KMS-11 (cell line): ENCODE data around the gene MGAT4A.

Experiments
- H2AFZ ChIP-seq: fragments of 200-600 bp; sonication (generic); 2 replicates; pipeline ENCODE4 v1.6.1; 2016; ENCODE audit warnings: antibody characterized with exemption, mixed run types, low read depth
- H3K27ac ChIP-seq: fragments of 200-600 bp; sonication (generic); 2 replicates; pipeline ENCODE4 v1.6.1; 2016; ENCODE audit warnings: mild to moderate bottlenecking, mixed run types
- H3K27me3 ChIP-seq: fragments of 200-600 bp; sonication (generic); 2 replicates; pipeline ENCODE4 v1.6.1; 2017; ENCODE audit warnings: mild to moderate bottlenecking, low read depth, mixed run types, moderate library complexity; ENCODE audit not compliant: insufficient read depth
- H3K36me3 ChIP-seq: fragments of 200-600 bp; sonication (generic); 2 replicates; pipeline ENCODE4 v1.6.1; 2017; ENCODE audit warnings: mild to moderate bottlenecking, mixed run types; ENCODE audit not compliant: insufficient read depth
- H3K4me1 ChIP-seq: fragments of 200-600 bp; sonication (generic); 2 replicates; pipeline ENCODE4 v1.6.1; 2016; ENCODE audit warnings: mild to moderate bottlenecking, low read depth, mixed run types; ENCODE audit not compliant: poor library complexity, severe bottlenecking
- H3K4me2 ChIP-seq: fragments of 200-600 bp; sonication (generic); 2 replicates; pipeline ENCODE4 v1.7.0; 2016; ENCODE audit warnings: mild to moderate bottlenecking, mixed run types
- H3K4me3 ChIP-seq: fragments of 200-600 bp; sonication (generic); IDR thresholded peaks from 2 replicates; pipeline ENCODE4 v1.6.1; 2017; ENCODE audit warnings: low read depth, low read length, mixed read lengths; ENCODE audit not compliant: insufficient read depth
- H3K79me2 ChIP-seq: fragments of 200-600 bp; sonication (generic); 2 replicates; pipeline ENCODE4 v1.6.1; 2016; ENCODE audit warnings: low read depth, mixed run types; ENCODE audit not compliant: insufficient read depth
- H3K9ac ChIP-seq: fragments of 200-600 bp; sonication (generic); 2 replicates; pipeline ENCODE4 v1.6.1; 2016; ENCODE audit warnings: mild to moderate bottlenecking, mixed run types
- H4K20me1 ChIP-seq: fragments of 200-600 bp; sonication (generic); 2 replicates; pipeline ENCODE4 v1.6.1; 2016; ENCODE audit warnings: mild to moderate bottlenecking, mixed run types; ENCODE audit not compliant: insufficient read depth
- CTCF ChIP-seq: fragments of 200-600 bp; sonication (generic); conservative IDR thresholded peaks from 2 replicates; pipeline ENCODE4 v1.6.1; 2017; ENCODE audit warnings: low read depth, mild to moderate bottlenecking, antibody characterized with exemption, low read length, moderate library complexity, mixed read lengths

The MGAT4A gene

GRCh38 chr2:98608962-98609604, 121.8 kb downstream of the MGAT4A start:
- Histone ChIP-seq H3K79me2 (peaks cover 23% of the 10 kb centered on the region), H3K4me1 (peaks cover 22% of the 10 kb centered on the region)

DNA sequence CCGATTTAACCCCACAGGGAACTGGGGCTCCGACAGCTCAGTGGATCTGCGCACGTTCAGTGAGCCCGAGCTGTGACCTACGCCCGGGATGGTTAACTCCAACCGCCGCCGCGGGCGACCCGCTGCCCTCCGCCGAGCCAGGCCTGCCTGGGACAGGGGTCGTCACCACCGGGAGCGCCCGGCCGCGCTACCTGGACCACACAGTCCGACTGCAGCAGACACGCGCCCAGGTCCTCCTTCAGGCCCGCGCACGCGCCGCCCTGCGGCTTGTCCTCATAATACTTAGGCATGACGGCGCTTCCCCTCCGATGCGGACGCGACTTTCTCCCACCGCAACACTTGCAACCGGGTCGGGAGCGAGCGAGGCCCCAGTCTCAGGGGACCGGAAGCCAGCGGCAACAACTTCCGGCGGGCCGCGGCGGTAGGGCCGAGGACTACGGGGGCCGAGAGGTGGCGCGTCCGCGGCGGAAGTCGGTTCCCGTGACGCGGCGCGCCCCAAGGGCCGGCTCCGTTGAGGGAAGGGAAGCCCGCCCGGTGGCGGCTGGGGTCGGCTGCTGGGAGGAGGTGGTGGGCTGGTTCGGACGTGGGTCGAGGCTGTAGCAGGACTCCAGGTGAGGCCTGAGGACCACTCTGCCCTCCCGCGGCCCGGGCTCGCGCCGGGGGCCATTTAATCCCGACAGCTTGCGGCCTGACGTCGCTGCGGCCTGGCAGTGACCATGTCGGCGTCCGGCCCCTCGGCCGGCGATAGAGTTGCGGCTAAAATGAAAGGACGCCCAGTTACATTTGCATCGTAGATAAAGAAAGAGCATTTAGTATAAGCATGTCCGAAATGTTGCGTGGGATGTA, 122.6 kb downstream of the MGAT4A start, which contains the start of the genes COA5 and UNC50:
Gene COA5 (minus strand): TSS at position 397 of the 846 bp plus-strand sequence. CDS start 107 bp downstream, at position 290.
Gene UNC50 (plus strand): TSS at position 474 of the 846 bp plus-strand sequence. CDS start 1,171 bp downstream, outside the sequence.
- peak within 1 kb of the TSS; percentile 95 for H3K4me2 ChIP-seq
- H3K27ac ChIP-seq, result peak within 1 kb of the TSS; percentile 76
- peak within 1 kb of the TSS; percentile 93 for H3K9ac ChIP-seq
- TF ChIP-seq CTCF, result no peak
- H3K4me1 ChIP-seq, result peaks cover 22% of the 10 kb centered on the region
- no peaks in the 10 kb centered on the region for H4K20me1 ChIP-seq
- no peaks in the 10 kb centered on the region for H3K27me3 ChIP-seq
- peak within 1 kb of the TSS; percentile 98 for H2AFZ ChIP-seq
- H3K4me3 ChIP-seq, result peak within 1 kb of the TSS; percentile 87
- H3K36me3 ChIP-seq, result no peaks in the 10 kb centered on the region
- peaks cover 23% of the 10 kb centered on the region for H3K79me2 ChIP-seq

More at GRCh38 chr2:98608962-98609604, 121.8 kb downstream of the MGAT4A start:
- H3K4me2 ChIP-seq, result peak overlapping the region; percentile 80
- H3K36me3 ChIP-seq, result no peaks in the 10 kb centered on the region
- no peaks in the 10 kb centered on the region for H3K27me3 ChIP-seq
- peak overlapping the region; percentile 93 for H3K9ac ChIP-seq
- TF ChIP-seq CTCF, result no peak
- peak overlapping the region; percentile 76 for H3K27ac ChIP-seq
- H2AFZ ChIP-seq, result peak overlapping the region; percentile 98
- H3K4me3 ChIP-seq, result peak overlapping the region; percentile 87
- no peaks in the 10 kb centered on the region for H4K20me1 ChIP-seq

DNA sequence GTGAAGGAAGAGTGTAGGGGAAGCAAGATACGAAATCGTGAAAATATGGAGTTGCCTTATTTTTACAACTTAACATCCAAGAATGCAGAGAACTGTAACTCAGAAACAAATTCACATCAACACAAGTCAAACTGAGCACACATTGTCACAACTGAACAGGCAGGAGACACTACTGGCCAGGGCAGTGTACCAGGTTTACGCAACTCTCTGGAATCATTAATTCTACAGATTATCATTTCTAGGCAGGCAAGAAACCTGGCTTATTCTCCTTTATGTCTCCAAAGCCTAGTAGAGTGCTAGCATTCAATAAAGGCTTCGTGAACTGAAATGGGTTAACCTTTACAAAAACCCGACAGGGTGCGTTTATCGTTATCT, 123.2 kb downstream of the MGAT4A start:
- Histone ChIP-seq H3K4me2 (peak overlapping the region; percentile 95), H2AFZ (peak overlapping the region; percentile 98), H3K4me3 (no peak overlapping the region), H3K36me3 (no peaks in the 10 kb centered on the region), H3K4me1 (peaks cover 22% of the 10 kb centered on the region), H4K20me1 (no peaks in the 10 kb centered on the region), H3K9ac (peak overlapping the region; percentile 93), H3K79me2 (peaks cover 23% of the 10 kb centered on the region), H3K27me3 (no peaks in the 10 kb centered on the region), H3K27ac (peak overlapping the region; percentile 76)
- TF ChIP-seq CTCF, result no peak

DNA sequence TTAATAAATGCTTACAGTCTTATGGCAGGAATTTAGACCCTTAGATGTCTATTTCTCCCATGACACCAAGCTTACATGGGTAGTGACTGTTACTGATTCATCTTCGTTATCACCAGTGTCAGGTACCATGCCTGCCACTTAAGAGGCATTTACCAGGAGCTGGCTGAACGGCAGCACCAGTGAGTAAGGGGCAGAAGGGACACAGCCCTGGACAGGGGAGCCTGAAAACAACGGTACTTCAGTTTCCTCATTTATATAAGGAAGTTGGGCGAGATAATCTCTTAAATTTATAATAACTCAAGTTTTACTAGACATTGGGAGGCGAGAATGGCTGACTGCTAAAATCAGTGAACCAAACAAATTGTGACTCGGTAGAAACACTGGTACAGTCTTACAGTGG, 123.8 kb downstream of the MGAT4A start:
- no peaks in the 10 kb centered on the region for H3K27me3 ChIP-seq
- peak overlapping the region; percentile 95 for H3K4me2 ChIP-seq
- no peaks in the 10 kb centered on the region for H3K36me3 ChIP-seq
- no peaks in the 10 kb centered on the region for H4K20me1 ChIP-seq
- TF ChIP-seq CTCF, result no peak
- H3K4me3 ChIP-seq, result no peak overlapping the region
- H3K79me2 ChIP-seq, result peaks cover 23% of the 10 kb centered on the region
- no peak overlapping the region for H2AFZ ChIP-seq
- peak overlapping the region; percentile 93; the same call in 1 of the 2 replicates for H3K9ac ChIP-seq
- peaks cover 22% of the 10 kb centered on the region for H3K4me1 ChIP-seq
- no peak overlapping the region for H3K27ac ChIP-seq
